H7 (cell line): ENCODE measurements around the gene CCR3. TPM values are rescaled to one million over a fixed set of nuclear protein-coding genes. Genes with fewer than 3 reads are reported as not detected.

Source experiments
- DNase-seq: peaks from one replicate; pipeline ENCODE4 v3.0.0; 2012
- H3K27me3 ChIP-seq: 2 replicates; pipeline ENCODE4 v1.6.0; 2011; ENCODE audit warnings: mild to moderate bottlenecking, low read length; ENCODE audit not compliant: control insufficient read depth, insufficient read depth
- H3K36me3 ChIP-seq: replicated peaks from 2 replicates; pipeline ENCODE4 v1.5.1; 2011; ENCODE audit warnings: low read length; ENCODE audit not compliant: control insufficient read depth, insufficient read depth
- H3K4me3 ChIP-seq: 2 replicates; pipeline ENCODE4 v1.5.1; 2011; ENCODE audit warnings: low read depth, mild to moderate bottlenecking, control low read depth, low read length, moderate library complexity; ENCODE audit not compliant: insufficient read depth
- total RNA-seq: library from RNA; depleted of rRNA; stranded (reverse); fragments of >200 nt; shearing (Covaris generic); gene quantifications from 2 replicates; pipeline ENCODE4 v1.2.3, GENCODE V29; 2014

The CCR3 gene
- total RNA-seq, 1 experiment from 2014 or later = not detected

DNA sequence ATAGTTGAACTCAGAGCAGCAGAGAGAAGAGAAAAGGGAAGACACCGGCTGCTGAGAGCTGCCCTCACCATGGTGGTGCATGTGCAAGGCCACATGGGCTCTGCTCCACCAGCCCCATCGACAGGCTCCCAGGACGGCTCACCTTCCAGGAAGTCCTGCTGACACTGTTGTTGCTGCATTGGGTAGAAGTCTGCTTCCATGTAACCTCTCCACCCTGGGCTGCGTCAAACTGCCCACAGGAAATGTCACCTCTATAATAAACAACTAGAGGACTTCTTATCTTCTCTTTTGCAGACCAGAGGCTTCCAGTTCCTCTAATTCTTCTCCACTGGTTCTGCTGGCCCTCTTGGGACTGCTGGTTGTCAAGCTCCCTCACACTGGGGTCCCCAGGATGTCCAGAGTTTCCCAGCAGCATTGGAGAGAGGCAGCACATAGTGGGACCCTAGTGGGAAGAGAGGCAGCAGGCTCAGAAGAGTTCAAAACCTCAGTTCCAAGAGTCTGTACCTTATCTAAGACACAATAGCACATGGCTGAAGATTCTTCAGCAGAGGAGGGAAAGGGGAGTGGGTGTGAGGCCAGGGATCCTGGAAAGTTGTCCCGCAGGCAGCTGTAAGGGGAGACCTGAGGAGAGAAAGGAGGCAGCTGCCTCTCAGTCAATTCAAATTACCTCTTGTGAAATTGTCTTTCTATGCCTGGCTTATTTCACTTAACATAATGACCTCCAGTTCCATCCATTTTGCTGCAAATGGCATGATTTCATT is 5.8 kb upstream of the CCR3 start:
- H3K36me3 ChIP-seq = no peaks in the 10 kb centered on the region
- no peak for DNase-seq
- H3K4me3 ChIP-seq = no peak overlapping the region
- H3K27me3 ChIP-seq = no peaks in the 10 kb centered on the region; the same call in 1 of the 2 replicates

DNA sequence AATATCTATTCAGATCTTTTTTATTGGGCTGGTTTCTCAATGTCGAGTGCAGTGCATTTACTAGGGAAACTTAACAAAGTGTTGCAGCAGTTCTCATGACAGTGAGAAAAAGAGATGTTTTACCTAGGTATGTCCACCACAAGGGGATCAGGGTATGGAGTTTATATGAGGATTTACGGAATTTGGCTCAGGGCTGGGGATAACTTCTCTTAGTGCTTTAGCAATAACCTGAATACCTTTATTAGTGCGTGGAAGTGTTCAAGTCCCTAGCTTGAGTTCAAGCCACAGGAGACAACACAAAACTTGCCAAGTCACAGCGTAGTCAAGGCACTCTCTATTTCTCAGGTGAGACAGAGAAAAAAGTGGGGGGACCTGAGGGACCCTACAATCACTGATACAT is 3.9 kb upstream of the CCR3 start:
- H3K27me3 ChIP-seq = no peaks in the 10 kb centered on the region; the same call in 1 of the 2 replicates
- H3K4me3 ChIP-seq = no peak overlapping the region
- no peak for DNase-seq
- H3K36me3 ChIP-seq = no peaks in the 10 kb centered on the region

DNA sequence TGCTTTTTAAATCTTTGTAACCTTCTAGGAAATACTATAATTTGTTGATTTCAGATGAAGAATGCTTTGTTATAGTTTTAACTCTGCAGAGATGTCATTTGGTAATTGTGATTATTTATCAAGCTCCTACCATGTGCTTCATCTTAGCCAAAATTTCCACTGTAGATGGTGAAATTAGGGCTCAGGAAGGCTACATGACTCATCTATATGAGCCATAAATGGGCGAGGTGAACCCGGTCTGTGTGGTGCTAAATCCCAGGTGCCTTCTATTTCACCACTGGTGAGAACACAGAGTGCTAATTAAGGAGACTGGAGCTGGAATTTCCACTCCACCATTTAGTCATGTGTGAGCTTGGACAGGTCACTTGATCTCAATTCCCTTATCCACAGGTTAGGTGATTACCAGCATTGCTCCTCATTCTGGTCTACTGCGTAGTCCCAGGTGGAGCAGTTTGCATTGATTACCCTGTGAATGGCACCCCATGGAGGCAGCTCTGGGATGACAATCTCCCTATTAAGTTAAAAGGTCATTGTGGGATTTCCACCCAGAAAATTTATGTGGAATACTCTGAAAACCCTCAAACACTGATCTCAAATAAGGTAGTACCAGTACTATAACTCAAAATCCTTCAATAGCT is 2.8 kb upstream of the CCR3 start:
- Histone ChIP-seq H3K27me3 (no peaks in the 10 kb centered on the region; the same call in 1 of the 2 replicates), H3K4me3 (no peak overlapping the region), H3K36me3 (no peaks in the 10 kb centered on the region)
- DNase-seq = peak; percentile 8

DNA sequence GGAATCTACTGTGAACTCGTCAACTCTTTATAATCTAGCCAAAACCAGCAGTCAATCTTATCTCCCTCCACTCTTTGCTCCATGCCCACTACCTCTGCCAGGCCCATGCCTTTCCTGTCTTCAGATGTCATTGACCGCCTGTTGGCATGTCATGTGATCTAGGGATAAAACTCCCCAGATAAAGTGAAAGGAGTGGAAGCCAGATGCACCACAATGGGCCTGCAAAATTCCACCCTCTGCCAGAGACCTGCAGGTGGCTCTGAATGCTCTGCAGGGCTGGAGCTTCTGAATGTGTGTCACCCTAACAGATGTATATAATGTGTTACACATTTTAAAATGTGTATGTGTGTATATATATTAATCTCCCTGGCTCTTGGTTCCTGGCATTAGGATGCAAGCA is 2.3 kb upstream of the CCR3 start:
- DNase-seq = no peak
- no peaks in the 10 kb centered on the region for H3K36me3 ChIP-seq
- H3K27me3 ChIP-seq = no peaks in the 10 kb centered on the region; the same call in 1 of the 2 replicates
- H3K4me3 ChIP-seq = no peak overlapping the region

DNA sequence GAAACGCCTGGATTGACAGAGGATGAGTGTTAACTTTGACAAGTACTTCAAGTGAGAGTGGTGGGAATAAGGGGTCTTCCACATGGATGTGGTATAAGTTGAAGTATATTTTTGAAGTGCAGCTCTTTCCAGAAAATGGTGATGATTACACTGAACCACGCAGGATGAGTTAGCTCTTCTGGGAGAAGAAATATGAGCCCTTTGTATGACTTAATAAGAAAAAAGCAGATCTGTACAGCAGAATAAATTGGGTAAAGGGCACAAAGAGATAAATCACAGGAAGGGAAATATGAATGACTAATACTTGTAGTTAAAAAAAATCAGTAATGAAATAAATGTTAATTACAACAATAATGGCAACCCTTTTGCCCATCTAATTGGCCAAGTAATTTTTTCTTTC is 1.3 kb downstream of the CCR3 start:
- no peak for DNase-seq
- Histone ChIP-seq H3K27me3 (no peaks in the 10 kb centered on the region), H3K4me3 (no peak overlapping the region), H3K36me3 (no peaks in the 10 kb centered on the region)

DNA sequence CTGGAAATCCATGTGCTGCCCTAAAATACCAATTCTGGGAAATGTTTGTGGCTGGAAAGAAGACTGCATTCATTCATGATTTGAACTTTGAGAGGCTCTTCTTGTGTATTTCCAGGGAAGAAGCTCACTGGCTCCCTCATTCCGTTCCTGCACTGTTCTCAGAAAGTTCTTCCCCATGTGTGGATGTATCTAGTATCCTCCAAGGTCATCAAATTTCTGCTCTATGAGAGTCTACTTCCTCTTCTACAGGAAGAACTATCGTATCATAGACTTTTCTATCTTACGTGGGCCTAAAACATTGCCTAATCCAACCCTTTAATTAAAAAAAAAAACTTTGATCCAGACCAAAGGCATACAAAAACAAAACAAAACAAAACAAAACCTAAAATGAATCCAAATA is 2.9 kb downstream of the CCR3 start:
- no peak for DNase-seq
- H3K4me3 ChIP-seq = no peak overlapping the region
- no peaks in the 10 kb centered on the region for H3K36me3 ChIP-seq
- no peaks in the 10 kb centered on the region for H3K27me3 ChIP-seq

DNA sequence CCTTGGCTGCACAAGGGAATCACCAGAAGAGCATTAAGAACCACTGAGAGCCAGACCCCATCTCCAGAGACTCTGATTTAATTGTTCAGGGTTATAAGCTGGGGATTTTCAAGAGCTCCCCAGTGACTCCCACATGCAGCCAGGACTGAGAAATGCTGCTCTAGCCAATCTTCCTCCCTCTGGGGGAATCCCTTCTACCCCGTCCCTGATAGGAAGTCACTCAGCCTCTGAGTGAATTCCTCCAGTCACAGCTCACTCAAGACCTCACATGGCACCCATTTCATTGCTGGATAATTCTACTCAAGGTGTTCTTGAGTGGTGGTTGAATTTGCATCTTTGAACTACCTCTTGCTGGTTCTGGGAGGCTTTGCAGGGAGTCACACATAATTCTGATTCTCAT is 10.7 kb downstream of the CCR3 start:
- H3K36me3 ChIP-seq = no peaks in the 10 kb centered on the region
- no peaks in the 10 kb centered on the region for H3K27me3 ChIP-seq
- DNase-seq = no peak
- no peak overlapping the region for H3K4me3 ChIP-seq

DNA sequence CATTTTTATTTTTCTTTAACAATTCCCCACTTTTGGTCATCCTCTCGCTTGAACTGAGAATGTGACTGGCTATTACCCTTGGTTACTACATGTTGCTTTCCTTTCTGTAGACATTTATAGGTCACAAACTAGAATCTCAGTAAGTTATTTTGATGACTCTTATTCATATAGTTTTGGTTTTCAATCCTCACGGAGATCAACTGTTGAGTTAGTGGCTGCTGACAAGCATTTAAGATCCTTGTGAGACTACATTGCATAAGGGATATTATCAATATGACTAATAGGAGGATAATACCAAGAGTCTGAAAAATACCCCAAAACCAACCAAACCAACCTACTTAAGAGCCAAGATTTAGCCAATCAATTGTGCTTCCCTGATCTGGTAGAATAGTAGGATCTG is 16.3 kb downstream of the CCR3 start:
- no peak for DNase-seq
- H3K4me3 ChIP-seq = no peak overlapping the region
- no peaks in the 10 kb centered on the region for H3K36me3 ChIP-seq
- no peaks in the 10 kb centered on the region for H3K27me3 ChIP-seq

DNA sequence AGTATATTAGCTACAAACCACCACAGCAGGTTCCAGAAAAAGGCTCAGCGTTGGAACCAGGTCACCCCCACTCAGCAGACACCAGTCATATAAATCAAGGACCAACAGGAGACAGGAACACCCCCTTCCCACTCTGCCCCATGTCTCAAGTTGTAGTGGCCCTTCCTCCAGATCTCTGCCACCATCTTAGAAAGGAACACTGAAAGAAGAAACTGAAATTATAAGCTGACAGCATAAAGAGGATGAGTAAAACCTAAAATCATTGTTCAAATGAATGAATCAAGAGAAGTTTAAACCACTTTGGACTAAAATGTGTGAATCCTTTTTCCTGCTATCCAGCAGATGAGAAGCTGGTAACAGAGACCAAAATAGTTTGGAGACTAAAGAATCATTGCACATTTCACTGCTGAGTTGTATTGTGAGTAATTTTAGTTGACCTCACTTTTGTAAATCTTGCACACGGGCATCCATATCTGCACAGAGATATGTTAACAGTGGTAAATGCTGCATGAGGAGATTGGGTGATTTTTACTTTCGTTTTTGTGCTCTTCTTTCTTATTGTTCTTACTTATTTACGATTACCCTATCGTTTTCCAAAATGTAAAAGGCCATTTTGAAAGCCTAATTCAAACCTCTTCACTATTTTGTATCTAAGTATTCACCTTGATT is 19.8 kb downstream of the CCR3 start:
- no peak overlapping the region for H3K4me3 ChIP-seq
- DNase-seq = no peak
- no peaks in the 10 kb centered on the region for H3K27me3 ChIP-seq
- no peaks in the 10 kb centered on the region for H3K36me3 ChIP-seq

DNA sequence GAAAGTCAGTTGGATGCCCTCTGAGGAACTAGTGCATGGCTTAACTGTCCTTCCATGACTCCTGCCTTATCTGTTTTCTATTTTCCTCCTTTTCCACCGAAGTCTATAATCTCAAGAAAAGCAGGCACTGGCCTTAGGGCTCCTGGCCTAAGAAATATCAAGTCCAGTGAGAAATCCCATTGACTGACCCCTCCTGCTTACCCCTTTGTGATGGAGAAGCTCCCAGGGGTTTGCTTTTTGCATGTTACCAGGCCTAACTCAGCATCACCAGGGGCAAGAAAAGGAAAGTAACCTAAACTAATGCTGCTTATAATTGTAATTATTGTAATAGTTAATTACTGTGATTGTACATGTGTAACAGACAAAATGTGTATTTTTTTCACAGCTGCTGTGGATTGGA is 21.7 kb downstream of the CCR3 start:
- Histone ChIP-seq H3K36me3 (no peaks in the 10 kb centered on the region), H3K4me3 (no peak overlapping the region), H3K27me3 (no peaks in the 10 kb centered on the region)
- peak; percentile 15 for DNase-seq

DNA sequence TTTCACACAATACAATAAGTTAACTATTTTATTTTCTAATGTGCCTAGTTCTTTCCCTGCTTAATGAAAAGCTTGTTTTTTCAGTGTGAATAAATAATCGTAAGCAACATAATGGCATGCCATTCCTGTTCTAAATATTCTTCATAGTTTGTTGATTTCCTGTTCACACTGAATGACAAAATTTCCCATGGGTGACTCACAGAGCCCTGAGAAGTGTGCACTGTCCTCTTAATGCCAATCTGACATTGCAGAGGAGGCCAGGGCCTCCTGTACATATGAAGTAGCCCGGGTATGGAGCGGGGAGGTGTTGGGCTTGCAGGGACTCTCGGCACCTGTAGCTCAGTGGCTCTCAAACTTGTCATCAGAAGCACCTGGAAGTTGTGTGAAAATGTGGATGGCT is 24.3 kb downstream of the CCR3 start:
- H3K36me3 ChIP-seq = no peaks in the 10 kb centered on the region
- H3K4me3 ChIP-seq = no peak overlapping the region
- DNase-seq = no peak
- no peaks in the 10 kb centered on the region for H3K27me3 ChIP-seq

DNA sequence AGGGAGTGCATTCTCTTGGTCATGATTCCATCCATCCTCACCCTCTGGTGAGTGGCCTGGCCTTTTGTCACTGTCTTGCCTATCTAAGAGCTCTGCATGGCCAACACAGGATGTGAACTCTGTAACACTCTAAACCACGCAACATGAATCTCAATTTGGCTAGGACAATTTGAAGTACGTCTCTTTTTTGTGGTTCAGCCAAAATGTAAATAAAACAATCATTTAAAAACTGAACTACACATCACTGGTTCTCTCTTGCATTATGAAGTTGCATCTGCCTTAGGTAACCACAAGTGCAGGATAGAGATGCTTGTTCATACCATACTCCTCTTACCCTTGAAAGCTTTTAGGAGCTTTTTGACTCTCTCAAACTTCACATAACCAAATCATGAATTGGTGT is 27.3 kb downstream of the CCR3 start:
- no peaks in the 10 kb centered on the region for H3K36me3 ChIP-seq
- no peak overlapping the region for H3K4me3 ChIP-seq
- DNase-seq = no peak
- no peaks in the 10 kb centered on the region for H3K27me3 ChIP-seq

DNA sequence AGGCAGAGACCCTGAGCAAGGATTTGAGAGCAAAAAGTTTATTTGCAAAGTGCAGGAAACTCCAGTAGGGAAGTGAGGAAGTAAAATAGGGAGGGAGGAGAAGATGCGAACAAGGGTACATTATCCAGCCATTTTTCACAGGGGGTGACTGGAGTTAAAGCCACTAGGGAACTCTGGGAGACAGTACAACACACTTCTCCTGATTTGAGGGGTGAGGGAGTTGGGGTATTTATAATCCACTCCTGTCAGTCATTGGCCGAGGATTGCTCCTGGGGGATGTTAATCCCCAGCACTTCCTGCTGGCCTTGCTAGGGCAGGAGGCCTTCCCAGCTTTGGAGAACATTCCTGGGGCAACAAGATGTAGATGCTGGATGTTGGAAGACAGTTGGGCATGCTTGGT is 28.2 kb downstream of the CCR3 start:
- H3K27me3 ChIP-seq = no peaks in the 10 kb centered on the region
- H3K36me3 ChIP-seq = no peaks in the 10 kb centered on the region
- no peak overlapping the region for H3K4me3 ChIP-seq
- DNase-seq = no peak

DNA sequence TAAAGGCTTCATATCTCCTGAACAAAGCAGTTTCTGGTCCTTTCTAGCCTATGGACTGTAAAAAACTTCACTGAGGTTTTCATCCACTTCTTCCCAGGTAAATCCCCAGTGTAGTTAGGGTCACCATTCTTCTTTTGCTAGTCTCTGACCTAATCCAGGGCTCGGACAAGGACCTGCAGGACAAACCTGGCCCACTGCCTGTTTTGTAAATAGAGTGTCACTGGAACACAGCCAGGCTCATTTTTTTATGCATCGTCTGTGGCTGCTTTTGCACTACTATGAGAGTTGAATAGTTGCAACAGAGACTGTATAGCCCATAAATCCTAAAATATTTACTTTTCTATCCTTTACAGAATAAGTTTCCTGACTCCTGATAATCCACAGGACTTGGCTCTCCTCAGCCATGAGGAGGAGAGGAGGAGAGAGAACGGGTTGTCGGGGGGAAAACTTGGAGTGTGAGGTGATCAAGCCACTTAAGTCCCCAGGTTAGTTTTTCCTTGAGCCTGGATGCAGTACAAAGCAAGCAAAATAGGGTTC is 29.0 kb downstream of the CCR3 start:
- DNase-seq = no peak
- Histone ChIP-seq H3K4me3 (no peak overlapping the region), H3K36me3 (no peaks in the 10 kb centered on the region), H3K27me3 (no peaks in the 10 kb centered on the region)

DNA sequence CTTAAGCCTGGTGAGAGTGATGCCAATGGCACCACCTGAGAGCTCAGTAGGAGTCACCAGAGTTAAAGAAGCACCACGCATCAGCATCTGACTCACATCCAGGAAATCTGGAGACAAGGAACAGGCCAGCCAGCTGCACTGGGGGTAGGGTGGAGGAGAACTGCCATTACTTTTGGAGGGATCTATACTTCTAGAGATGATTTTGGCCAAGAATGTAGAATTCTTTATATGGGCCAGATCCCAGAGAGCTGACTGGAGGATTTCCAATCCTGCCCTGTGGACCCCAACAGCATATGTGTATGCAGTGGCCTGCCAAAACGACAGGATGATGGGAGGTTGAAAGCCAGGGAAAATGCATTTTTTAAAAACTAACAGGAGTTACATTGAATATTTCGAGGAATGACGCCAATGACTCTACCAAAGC is 29.8 kb downstream of the CCR3 start:
- Histone ChIP-seq H3K27me3 (no peaks in the 10 kb centered on the region), H3K36me3 (no peaks in the 10 kb centered on the region), H3K4me3 (no peak overlapping the region)
- no peak for DNase-seq
